Brain microvascular endothelial cell (primary cell): Measurements from ENCODE around the gene SFSWAP.

Source experiments
- DNase-seq: peaks from one replicate; pipeline ENCODE4 v3.0.0-alpha.2; 2020
- H3K27ac ChIP-seq: fragments of 250-450 bp; sonication (Bioruptor Pico); 2 replicates; pipeline ENCODE4 v1.5.1; 2020; ENCODE audit warnings: mild to moderate bottlenecking, moderate library complexity
- H3K27me3 ChIP-seq: fragments of 250-450 bp; sonication (Bioruptor Pico); replicated peaks from 2 replicates; pipeline ENCODE4 v1.5.1; 2020; ENCODE audit warnings: mild to moderate bottlenecking
- H3K36me3 ChIP-seq: fragments of 250-450 bp; sonication (Bioruptor Pico); replicated peaks from 2 replicates; pipeline ENCODE4 v1.5.1; 2020; ENCODE audit warnings: mild to moderate bottlenecking
- H3K4me3 ChIP-seq: 2 replicates; pipeline ENCODE4 v1.5.1; 2011; ENCODE audit warnings: low read depth, mild to moderate bottlenecking, control low read depth, low read length, moderate library complexity
- in situ Hi-C: cut with HindIII; loops from 2 replicates; pipeline ENCODE4 v1.10.0; 2017; ENCODE audit warnings: low sequenced_read_pairs, low pct_ligation_motif_present
- TF ChIP-seq, protein P1 (sequence below): IDR thresholded peaks from 2 replicates; pipeline ENCODE4 v1.5.1; 2011; ENCODE audit warnings: low read depth, mild to moderate bottlenecking, moderate library complexity, low read length, control low read depth, inconsistent platforms; ENCODE audit errors: missing control alignments

The SFSWAP gene

GRCh38 chr12:131842169-131842568 lies 131.3 kb downstream of the SFSWAP start:
- in situ Hi-C loops, result no loop called here
- H3K27me3 ChIP-seq, result no peaks in the 10 kb centered on the region
- no peak overlapping the region for H3K27ac ChIP-seq
- no peak overlapping the region for H3K4me3 ChIP-seq
- H3K36me3 ChIP-seq, result peaks cover 14% of the 10 kb centered on the region
- DNase-seq, result no peak
- TF ChIP-seq, protein P1, sequence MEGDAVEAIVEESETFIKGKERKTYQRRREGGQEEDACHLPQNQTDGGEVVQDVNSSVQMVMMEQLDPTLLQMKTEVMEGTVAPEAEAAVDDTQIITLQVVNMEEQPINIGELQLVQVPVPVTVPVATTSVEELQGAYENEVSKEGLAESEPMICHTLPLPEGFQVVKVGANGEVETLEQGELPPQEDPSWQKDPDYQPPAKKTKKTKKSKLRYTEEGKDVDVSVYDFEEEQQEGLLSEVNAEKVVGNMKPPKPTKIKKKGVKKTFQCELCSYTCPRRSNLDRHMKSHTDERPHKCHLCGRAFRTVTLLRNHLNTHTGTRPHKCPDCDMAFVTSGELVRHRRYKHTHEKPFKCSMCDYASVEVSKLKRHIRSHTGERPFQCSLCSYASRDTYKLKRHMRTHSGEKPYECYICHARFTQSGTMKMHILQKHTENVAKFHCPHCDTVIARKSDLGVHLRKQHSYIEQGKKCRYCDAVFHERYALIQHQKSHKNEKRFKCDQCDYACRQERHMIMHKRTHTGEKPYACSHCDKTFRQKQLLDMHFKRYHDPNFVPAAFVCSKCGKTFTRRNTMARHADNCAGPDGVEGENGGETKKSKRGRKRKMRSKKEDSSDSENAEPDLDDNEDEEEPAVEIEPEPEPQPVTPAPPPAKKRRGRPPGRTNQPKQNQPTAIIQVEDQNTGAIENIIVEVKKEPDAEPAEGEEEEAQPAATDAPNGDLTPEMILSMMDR, result no peak

GRCh38 chr12:131843527-131843926 lies 132.6 kb downstream of the SFSWAP start:
- no peak overlapping the region for H3K27ac ChIP-seq
- in situ Hi-C loops, result no loop called here
- H3K36me3 ChIP-seq, result peaks cover 14% of the 10 kb centered on the region
- H3K4me3 ChIP-seq, result no peak overlapping the region
- H3K27me3 ChIP-seq, result no peaks in the 10 kb centered on the region
- DNase-seq, result no peak
- TF ChIP-seq, protein P1, result no peak

DNA sequence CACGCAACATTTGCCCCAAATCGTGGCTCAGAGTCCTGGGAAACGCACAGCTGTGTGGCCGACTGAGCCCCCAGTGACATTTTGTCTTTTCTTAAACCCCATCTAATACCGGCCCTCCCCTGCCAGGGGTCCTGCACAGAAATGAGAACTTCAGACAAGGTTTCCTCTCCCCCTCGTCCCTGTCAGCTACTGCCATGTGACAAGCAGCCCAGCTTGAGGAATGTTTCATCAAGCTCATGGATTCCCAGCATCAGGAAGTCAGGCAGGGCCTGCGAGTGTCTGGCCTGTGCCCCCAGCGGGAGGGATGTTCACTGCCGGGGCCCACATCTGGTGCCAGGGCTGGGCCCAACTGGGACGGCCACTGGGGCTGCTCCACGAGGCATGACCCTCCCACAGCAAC lies 133.2 kb downstream of the SFSWAP start:
- in situ Hi-C loops, result no loop called here
- no peaks in the 10 kb centered on the region for H3K27me3 ChIP-seq
- peaks cover 14% of the 10 kb centered on the region for H3K36me3 ChIP-seq
- TF ChIP-seq, protein P1, result no peak
- no peak overlapping the region for H3K27ac ChIP-seq
- DNase-seq, result no peak
- no peak overlapping the region for H3K4me3 ChIP-seq

DNA sequence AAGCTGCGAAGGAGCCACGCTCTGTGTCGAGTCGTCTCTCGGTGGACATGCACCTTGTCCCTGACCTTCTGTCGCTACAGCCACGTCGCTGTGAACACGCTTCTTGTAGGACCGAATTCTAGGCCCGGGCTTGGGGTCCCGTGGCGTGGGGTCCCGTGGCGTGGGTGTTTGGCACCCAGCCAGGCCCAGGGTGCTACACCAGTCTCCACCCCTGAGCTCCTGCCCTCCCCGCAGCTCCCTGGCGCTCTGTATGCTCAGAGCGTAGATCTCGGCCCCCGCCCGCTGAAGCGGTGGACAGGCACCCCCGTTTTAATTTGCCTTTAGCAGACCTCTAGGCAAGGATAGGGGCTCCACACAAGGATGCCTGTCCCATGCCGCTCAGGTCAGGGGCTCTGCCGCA lies 133.8 kb downstream of the SFSWAP start:
- Histone ChIP-seq H3K27ac (no peak overlapping the region), H3K4me3 (no peak overlapping the region), H3K36me3 (peaks cover 14% of the 10 kb centered on the region), H3K27me3 (no peaks in the 10 kb centered on the region)
- TF ChIP-seq, protein P1, result no peak
- in situ Hi-C loops, result no loop called here
- DNase-seq, result no peak

GRCh38 chr12:131845121-131845520 lies 134.2 kb downstream of the SFSWAP start:
- in situ Hi-C loops, result no loop called here
- Histone ChIP-seq H3K4me3 (no peak overlapping the region), H3K27me3 (no peaks in the 10 kb centered on the region), H3K27ac (no peak overlapping the region), H3K36me3 (peaks cover 14% of the 10 kb centered on the region)
- TF ChIP-seq, protein P1, result no peak
- no peak for DNase-seq

- Histone ChIP-seq H3K27ac (no peak overlapping the region), H3K27me3 (no peaks in the 10 kb centered on the region), H3K36me3 (peaks cover 8% of the 10 kb centered on the region), H3K4me3 (no peak overlapping the region)
- in situ Hi-C loops, result no loop called here
- DNase-seq, result no peak
- TF ChIP-seq, protein P1, result no peak
Observed at GRCh38 chr12:131847456-131847855, 136.6 kb downstream of the SFSWAP start.
